Lung microvascular endothelial cell (primary cell): ENCODE measurements around the gene CCDC102A. TPM values are rescaled to one million over a fixed set of nuclear protein-coding genes. Genes with fewer than 3 reads are reported as not detected.

Experiments used
- DNase-seq, 2 donors: peaks; one replicate each; pipeline versions ENCODE4 v3.0.0 to v3.0.0-alpha.2; 2010; ENCODE audit warnings: low read depth in 2 of 2
- total RNA-seq: library from RNA; depleted of rRNA; stranded (reverse); fragments of >200 nt; gene quantifications from 2 replicates; pipeline ENCODE4 v1.2.1, GENCODE V29; 2014

Gene CCDC102A
- total RNA-seq, 1 donor from 2014 or later: 10.7 TPM

DNA sequence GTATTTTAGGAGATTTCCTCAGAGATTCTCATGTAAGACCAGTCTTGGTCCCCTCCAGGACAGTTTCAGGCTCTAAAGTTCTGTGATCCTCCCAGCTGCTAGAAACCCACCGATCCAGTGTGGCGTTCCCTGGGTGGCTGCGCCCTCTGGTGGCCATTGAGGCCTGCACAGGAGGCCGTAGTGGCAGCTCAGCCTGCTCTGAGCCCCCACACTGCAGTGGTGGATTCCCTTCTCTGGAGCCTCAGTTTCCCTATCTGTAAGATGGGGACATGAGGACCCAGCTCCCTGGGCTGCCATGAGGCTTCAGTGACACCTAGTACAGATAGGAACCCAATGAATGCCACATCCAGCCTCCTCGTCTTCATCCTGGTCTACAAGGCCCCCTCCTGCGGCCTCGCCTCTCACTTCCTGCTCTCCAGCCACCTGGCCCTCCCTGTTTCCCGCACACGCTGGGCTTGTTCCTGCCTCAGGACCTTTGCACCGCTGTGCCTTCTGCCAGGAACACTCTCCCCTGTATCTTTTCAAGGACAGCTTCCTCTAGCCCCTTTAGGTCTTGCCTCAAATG is 16.5 kb downstream of the CCDC102A start:
- DNase-seq: peak; percentile 72 to 84

DNA sequence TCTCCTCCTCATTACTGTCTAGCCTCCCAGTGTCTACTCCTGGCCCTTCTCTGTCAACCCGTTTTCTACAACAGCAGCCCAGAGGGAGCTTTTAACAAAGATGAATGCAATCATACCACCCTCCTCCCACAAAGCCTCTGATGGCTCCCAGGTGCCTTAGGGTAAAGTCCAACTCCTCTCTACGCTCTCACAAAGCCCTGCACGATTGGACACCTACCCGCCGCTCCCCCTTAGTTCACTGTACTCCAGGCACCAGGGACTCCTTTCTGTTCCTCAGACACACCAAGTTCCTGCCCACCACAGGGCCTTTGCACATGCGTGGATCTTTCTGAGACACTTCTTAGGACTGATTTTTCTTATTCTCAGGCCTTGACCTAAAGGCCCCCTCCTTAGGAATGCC is 17.4 kb downstream of the CCDC102A start:
- DNase-seq: no peak

DNA sequence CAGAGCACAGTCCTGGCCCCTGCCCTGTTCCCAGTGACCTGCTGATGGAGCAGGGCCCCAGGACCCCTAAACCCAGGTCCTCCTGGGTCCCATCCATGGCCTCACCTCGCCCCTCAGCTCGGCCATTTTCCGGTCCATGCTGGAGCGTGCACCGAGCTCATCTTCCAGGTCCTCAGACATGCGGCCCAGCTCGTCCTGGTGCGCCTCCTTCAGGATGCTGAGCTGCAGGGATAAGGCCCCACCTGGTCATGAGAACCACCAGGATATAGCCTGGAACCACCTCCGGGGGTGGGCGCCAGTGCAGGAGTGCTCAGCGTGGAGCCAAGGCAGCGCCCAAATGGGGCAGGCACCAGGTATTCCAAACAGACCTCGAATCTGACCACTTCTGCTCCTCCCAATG is 17.9 kb downstream of the CCDC102A start:
- no peak for DNase-seq

DNA sequence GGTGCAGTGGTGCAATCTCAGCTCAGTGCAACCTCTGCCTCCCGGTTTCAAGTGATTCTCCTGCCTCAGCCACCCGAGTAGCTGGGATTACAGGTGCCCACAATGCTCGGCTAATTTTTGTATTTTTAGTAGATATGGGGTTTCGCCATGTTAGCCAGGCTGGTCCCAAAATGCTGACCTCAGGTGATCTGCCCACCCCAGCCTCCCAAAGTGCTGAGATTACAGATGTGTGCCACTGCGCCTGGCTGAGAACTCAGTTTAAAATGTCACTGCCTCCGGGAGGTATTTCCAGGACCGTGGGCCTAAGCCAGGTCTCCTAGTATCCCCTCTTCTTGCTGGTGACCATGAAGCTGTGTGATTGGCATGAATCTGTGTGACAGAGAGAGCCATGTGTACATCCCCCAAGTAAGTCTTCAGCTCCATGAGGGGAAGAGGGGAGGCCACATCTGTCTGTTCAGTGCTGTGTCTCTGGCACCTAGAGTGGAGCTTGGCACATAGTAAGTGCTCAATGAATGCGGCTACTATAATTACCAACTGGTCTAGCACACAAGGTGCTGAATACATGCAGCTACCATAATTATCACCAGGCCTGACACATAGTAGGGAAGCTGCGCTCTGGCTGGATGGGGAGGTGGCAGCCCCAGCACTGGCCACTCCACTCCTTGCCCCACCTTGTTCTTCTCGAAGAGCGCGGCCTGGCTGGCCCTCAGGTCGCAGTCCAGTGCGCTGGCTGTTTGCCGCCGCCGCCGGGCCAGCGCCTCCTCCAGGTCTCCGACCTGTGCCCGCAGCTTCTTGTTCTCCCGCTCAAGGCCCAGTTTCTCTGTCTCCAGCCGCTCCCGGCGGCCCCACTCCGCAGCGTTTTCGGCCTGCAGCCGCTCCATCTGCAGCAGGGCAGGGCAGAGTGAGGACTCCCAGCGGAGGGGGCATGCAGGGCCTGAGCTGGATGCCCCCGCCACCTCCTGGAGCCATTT is 18.7 kb downstream of the CCDC102A start:
- DNase-seq: no peak

DNA sequence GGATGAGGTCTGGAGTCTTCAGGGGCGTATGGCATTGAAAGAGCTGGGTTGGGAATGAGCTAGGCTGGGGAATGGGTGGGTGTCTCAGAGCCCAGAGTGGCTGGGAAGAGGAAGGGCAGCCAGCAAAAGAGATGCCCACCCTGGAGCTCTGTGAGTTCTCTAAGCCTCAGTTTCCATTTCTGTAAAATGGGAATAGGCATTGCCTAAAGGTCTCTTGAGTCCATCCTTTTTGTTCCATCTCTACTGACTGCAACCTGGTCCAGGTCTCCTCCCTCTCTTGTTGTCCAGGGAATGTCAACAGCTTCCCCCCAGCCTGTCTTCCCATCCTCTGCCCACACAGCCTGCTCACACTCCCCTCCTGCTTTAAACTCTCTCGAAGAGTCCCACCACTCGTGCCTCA is 19.6 kb downstream of the CCDC102A start:
- no peak for DNase-seq

DNA sequence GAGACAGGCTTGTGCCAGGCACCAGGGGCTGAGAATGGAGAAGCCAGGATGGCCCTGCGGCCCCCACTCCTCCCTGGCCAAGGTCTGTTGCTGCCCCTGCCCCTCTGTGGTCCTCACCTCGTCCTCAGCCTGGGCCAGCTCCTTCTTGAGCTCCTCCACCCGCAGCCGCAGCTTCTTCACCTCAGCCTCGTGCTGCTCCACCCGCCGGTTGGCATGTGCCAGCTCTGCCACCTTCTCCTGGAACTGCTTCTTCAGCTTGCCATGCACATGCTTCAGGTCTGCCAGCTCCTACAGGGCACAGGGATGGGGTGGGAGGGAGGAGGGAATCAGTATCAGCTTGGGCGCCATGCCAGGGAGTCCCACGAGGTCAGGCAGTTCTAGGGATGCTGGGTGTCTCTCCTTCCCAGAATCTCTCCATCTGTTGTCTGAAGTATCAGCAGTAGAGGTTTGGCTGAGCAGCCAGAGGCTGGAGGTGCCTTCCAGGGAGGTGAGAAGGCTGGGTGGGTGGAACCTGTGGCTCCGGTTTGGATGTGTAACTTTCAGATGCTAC is 20.1 kb downstream of the CCDC102A start:
- DNase-seq: no peak

DNA sequence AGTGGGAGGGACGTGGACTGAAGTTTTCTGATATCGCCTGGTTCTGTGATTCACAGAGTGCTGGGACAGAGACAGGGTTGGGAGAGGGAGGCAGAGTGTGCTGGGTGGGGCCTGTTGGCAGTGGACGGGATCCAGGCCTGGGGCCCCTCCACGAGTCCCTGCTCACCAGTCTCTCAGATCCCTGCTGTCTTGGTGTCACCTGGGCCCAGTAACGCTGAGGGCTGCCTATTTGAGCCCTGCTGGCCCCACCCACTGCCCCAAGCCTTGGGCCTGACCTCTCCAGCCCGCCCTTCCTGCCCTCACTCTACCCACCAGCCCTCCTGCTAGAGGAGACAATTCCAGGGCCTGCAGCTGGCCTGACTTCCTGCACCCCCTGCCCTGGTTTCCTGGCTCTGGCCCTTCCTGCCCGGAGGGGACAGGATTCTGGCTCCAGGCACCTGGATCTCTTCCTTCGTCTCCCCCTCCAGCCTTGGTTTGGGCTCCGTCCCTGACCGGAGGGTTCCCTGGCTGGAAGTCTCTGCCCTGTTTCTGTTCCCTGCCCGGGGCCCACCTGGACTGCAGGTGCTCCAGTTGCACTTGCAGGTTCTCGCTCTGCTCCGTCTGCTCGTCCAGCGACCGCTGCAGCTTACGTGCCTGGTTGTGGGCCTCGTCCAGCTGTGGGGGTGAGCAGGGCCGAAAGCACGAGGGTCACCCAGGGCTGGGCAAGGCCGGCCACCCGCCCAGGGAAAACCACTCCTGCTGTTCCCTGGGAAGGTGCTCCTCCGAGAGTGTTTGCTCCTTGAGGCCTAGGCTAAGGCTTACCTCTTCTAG is 21.4 kb downstream of the CCDC102A start:
- DNase-seq: no peak

DNA sequence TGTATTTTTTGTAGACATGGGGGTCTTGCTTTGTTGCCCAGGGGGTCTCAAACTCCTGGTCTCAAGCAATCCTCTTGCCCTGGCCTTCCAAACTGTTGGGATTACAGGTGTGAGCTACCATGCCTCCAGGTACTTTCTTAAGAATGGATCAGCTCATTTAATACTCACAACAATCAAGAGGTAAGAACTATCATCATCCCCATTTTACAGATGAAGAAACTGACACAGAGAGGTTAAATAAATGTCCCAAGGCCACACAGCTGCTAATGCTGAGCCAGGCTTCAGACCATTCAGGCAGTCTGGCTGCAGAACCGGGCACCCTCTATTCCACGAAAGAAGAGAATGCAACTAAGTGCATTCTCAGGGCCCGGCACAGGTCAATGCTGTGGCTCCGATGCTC is 22.0 kb downstream of the CCDC102A start:
- DNase-seq: no peak

DNA sequence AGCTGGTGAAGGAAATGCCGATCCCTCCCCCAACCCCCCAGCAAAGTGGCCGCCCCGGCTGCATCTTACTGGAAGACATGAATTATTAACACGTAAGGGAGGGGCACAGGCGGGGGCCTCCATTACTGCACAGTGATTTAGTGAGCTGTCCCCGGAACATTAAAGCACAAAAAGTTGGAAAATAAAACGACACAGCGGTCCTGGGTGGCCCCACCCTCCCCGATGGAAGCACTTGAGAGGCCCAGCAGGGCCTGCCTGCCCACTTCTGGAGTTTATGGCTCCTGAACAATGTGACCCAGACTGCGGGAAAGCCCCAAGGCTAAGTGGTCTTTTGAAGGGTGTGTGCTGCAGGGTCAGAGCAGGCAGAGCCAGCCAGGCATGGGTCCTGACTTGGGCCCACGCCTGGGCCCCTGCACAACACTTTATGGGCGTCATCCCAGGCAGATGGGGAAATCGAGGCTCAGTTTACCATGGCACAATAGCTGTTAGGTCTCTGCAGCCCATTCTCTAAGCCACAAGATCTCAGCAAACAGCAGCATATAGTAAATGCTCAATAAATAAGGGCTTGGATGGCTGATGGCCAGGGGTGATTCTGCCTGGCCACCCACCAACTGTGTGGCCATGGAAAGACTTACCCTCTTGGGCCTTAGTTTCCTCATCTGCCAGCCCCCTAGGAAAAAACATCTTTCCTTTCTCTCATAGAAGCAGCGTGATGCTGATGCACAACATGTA is 22.8 kb downstream of the CCDC102A start:
- DNase-seq: no peak

DNA sequence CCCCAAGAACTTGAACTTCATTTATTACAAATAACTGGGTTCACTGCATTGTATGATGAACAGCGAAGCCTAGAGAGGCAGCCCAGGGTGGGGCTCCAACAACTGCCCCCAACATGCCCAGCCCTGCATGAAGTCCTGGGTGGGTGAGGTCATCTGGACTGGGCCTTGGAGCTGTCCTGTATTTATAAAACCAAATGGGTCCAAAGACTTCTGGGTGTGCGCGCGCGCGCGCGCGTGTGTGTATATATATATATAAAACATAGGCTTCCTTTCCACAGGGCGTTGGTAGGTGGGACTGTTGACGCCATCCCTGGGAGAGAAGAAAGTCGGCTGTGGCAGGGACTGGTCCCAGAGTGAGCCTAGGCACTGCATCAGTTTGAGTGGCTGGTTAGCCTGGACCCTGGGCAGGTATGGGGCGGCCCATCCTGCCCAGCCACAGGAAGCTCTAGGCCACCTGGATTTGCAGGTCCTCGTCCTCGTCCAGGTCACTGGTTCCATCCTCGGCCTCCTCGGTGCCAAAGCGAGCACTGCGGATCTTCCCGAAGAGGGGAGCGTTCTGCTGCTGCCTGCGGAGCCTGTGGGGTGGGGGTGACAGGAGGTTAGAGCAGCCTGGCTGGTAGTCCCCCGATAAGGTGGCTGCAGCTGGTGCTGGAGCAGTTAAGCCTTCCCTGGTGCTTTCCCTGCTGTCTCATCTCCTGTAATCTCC is 23.9 kb downstream of the CCDC102A start:
- DNase-seq: no peak

DNA sequence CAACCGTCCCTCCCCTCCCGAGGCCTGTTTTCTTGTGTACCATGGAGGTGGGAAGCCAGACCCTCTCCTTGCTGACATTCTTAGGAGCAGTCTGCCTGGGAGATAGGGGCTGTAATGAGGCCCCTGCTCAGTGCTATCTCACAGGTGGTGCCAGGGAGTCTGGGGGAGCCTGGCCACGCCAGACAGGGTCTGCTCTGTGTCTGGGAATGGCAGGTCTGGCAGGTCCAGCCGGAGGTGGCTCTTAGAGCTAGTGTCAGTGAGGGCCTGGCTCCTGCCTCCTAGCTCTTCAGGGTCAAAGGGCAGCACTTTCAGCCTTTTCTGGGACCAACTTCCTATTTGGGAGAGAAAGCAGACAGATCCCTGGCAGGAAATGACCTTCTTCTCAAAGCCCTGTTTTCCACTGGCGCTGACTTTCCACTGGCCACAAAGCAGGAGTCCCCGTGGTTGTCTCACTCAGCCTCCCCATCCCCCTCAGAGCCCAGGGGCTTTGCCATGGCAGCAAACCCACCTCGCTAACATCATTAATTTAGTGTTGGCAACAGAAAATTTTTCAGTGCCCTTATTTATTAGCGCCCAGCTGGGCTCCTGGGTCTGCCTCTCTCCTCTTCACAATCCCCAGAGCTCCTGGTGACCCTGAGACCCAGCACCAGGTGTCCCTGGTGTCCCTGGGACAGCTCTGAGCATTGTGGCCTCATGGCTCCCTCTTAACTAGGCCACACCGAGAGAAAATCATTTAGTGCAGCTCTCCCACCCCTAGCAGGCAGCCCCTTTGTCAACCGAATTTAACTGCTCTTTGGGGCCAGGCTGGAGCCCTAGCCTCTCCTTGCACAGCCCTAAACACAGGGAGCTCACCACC is 26.1 kb downstream of the CCDC102A start:
- peak in 1 of 2 donors; percentile 75 for DNase-seq

DNA sequence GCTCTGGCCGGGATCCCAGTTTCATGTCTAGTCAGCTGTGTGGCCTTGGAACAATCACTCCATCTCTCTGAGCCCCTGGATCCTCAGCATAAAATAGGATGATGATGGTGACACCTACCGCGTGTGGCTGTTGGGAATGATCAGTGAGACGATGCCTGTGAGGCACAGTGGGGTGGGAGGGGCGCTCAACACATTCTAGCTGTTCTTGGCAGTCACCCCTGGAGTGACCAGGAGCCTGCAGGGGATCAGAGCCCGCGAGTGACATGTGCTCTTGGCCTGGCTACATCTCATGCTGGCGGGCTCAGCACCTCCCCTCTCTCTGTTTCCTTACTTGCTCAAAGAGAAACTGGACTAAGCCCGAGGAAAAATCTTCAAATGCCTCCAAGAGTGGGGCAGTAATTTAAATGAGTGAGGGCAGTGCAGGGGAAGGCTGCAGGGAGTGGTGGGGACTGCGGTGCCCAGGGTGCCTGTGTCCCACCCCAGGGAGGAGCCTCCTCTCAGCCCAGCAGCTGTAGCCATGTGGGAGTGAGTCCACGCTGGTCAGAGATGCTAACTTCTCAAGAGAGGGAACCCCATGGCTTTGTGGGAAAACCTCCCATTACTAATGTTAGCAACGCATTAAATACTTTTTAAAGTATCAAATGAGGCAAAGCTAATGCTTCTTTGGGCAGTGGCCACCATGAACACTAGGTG is 27.0 kb downstream of the CCDC102A start:
- no peak for DNase-seq

DNA sequence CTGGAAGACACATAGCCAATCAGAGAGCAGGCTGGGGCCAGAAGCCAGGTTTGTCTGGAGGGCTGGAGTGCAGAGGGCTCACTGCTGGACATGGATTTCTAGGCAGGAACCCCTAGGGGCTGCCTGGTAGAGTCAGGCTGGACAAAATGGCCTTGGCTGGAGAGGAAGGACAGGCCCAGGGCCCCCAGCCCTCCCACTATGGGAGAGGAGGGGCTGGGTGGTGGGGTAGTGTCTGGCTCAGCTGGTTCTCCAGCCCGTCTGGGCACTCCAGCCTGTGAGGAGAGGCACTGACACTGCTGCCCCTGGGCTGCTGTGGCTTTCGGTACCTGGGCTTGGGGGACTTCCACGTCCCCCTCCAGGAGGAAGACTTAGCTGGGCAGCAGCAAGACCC is 28.3 kb downstream of the CCDC102A start:
- DNase-seq: no peak

DNA sequence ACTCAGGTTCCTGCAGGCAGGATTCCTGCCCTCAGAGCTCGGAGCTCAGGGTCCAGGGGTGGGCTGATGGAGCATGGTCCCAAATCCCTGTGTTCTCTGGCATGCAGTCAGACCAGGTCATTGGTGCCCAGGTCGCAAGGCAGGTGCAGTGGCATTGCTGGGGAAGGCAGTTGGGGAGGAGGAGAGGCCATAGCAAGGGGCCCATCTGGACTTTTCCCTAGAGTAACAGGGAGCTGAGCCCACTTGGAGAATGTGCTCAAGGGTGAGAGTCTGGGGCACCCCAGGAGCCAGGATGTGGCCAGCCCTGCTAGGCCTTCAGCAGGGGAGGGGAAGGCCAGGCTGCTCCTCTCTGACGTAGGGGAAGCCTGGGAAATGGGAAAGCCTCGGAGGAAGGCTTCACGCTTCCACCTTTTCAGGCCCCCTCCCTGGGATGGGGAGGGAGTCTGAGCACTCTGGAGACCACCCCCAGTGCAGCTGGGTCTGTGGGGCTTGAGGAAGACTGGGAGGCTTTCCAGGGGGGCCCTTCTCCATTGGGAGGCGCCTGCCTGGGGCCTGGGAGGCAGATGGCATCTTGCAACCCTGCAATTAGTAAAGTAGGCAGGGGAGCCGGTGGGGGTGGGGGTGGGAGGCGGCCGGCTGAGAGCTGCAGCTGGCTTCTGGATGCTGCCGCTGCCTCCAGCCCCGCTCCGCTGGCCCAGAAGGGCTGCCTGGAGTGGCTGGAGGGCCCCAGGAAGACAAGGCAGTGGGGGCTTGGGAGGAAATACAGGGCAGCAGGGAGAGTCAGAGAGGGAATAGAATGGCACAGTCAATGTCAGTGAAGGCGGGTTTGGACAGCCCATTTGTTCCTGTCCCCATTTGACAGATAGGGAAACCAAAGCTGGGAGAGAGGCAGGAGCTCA is 29.0 kb downstream of the CCDC102A start:
- DNase-seq: no peak

DNA sequence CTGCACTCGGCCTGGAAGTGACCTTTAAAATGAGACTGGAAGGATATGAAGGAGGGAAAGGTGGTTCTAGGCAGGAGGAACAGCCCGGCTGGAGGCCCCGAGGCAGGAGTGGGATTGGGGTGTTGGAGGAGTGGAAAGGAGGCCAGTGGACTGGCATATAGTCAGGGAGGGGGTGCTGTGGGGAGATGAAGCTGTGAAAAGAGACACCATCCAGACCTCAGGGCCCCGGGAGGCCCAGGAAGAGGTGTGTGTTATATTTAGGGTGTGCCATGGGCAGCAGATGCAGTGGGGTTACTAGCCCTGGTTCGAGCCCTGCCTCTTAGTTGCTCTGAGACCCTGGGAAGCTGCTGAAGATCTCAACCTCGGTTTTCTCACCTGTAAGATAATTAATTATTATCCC is 31.2 kb downstream of the CCDC102A start:
- no peak for DNase-seq

DNA sequence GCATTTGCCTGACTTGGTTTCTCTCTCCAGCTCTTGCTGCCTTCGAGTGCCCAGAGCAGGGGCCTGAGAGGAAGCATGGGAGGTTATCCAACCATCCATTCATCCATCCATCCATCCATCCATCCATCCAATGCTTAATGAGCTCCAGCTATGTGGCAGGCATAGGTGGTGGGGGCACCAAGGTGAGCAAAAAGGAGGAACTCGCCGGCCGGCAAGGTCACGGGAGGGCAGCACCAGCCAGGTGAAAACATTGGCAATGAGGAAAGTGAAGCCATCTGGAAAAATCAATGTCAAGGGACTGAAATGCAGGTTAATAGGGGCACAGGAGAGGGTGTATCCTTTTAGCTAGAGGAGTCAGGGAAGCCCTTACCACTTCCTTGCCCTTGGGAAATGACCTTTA is 31.9 kb downstream of the CCDC102A start:
- no peak for DNase-seq

DNA sequence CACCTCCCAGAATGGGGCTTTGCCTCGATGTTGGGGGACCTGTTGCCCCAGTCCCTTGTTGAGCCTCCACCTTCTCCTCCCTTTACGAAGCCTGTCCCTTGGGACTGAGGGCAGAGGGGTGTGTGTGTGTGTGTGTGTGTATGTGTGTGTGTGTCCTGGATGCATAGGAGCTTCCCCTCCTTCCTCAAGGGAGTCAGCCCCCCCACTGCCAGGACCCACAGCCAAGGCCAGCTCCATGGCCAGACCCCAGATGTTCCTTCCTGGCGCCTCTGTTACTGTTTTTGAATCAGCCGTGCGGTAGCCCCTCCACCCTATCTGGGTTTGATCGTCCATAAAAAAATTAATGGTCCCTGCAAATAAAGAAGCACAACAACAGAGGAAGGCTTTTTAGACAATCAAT is 32.4 kb downstream of the CCDC102A start:
- no peak for DNase-seq

DNA sequence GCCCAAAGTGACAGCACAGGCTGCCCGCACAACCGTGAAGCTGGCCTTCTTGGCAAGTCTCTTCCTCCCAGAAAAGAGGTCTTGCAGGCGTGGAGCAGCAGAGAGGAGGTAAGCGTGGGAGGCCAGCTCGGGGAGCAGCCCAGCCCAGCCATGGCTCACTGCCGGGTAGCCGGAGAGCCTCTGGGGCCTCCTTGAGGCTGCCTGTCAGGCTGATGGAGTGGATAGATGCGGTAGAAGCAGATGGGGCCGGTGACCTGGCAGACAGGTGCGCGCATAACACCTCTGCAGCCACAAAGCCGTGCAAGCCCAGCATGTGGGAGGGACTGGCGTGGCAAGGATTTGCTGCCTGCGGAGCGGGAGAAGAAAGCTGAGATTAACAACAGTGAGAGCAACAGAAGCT is 33.0 kb downstream of the CCDC102A start:
- no peak for DNase-seq
